Right lobe of liver (tissue), 6 donors: ENCODE data around the gene IRX6. TPM values are rescaled to one million over a fixed set of nuclear protein-coding genes. Genes with fewer than 3 reads are reported as not detected.

Source experiments
- ATAC-seq, 4 donors: fragments of 200-7000 bp; cut with Tn5 transposase; one replicate each; pipeline ENCODE4 v1.9.1; 2020; ENCODE audit warnings: mild to moderate bottlenecking in 4 of 4, moderate library complexity in 4 of 4
- DNase-seq, 3 donors: peaks; one replicate each; pipeline ENCODE4 v3.0.0-alpha.2; 2020
- H3K27ac ChIP-seq, 3 donors: fragments of 200-600 bp; one replicate each; pipeline ENCODE4 v1.8.0; 2022
- H3K27me3 ChIP-seq, 2 donors: fragments of 200-600 bp; one replicate each; pipeline ENCODE4 v1.8.0; 2022
- H3K36me3 ChIP-seq, 4 donors: fragments of 200-600 bp; sonication (generic) in 1 of 4; one replicate each; pipeline versions ENCODE4 v1.5.1 to v1.8.0; 2017 to 2022; ENCODE audit warnings: control low read depth in 1 of 4
- H3K4me1 ChIP-seq, 4 donors: fragments of 200-600 bp; sonication (generic) in 1 of 4; one replicate each; pipeline versions ENCODE4 v1.5.1 to v1.8.0; 2017 to 2022; ENCODE audit warnings: control low read depth in 1 of 4
- H3K4me3 ChIP-seq, 3 donors: fragments of 200-600 bp; one replicate each; pipeline ENCODE4 v1.8.0; 2022
- H3K9me3 ChIP-seq, 4 donors: fragments of 200-600 bp; sonication (generic) in 1 of 4; one replicate each; pipeline versions ENCODE4 v1.5.1 to v1.8.0; 2017 to 2022; ENCODE audit warnings: control low read depth in 1 of 4
- CTCF ChIP-seq, 4 donors: fragments of 200-600 bp in 3 of 4; fragments of 450-650 bp in 1 of 4; IDR thresholded peaks; one replicate each; pipeline versions ENCODE4 v1.5.1 to v1.8.0; 2016 to 2022; ENCODE audit warnings: antibody characterized with exemption in 4 of 4, mild to moderate bottlenecking in 2 of 4
- POLR2A ChIP-seq: fragments of 450-650 bp; IDR thresholded peaks from one replicate; pipeline ENCODE4 v1.6.1; 2017; ENCODE audit warnings: antibody characterized with exemption, mild to moderate bottlenecking
- WGBS: methylation state at CpG from one replicate; pipeline ENCODE4 v1.1.6; 2018; ENCODE audit warnings: low coverage, low lambda C conversion rate; ENCODE audit not compliant: insufficient coverage; ENCODE audit errors: missing lambda C conversion rate; 5-methylcytosine and 5-hydroxymethylcytosine counted together
- intact Hi-C, 2 donors: fragments of 100-400 bp; cut with DNase I; formaldehyde crosslinking; loops; one replicate each; pipeline versions ENCODE4 v1.11.2 to v1.14.1; 2022
- small RNA-seq, 2 experiments: library from RNA; depleted of rRNA; stranded (forward); fragments of <200 nt; gene quantifications; one replicate each; pipeline ENCODE3, GENCODE V24; 2016
- total RNA-seq, 6 experiments: library from RNA; depleted of rRNA in 2 of 6; stranded (reverse); fragments of >200 nt in 2 of 6; fragmentation: NEBNext Ultra II Directional in 3 of 6; extraction: Animal tissue kit (Norgen Biotek cat#: 25700) in 3 of 6; gene quantifications; one replicate each; pipeline versions ENCODE4 v1.1.0 to v1.2.4, GENCODE V29; 2016 to 2023
- donor health status: DM: no; HTN: yes; CAD: no.
- donor health status: DM: no; HTN: no; CAD: no.
- donor health status: DM: no; HTN: no; CAD: no.
- donor health status: DM: no; HTN: yes; CAD: no.
- donor health status: DM: no; HTN: yes; CAD: no.

Gene IRX6
- total RNA-seq, 6 experiments from 2014 or later = not detected

GRCh38 chr16:55377840-55378239 lies 53.8 kb downstream of the IRX6 start:
- WGBS = 48% methylated on average over 7 of the region's 7 CpGs
- no peaks in the 10 kb centered on the region for H3K9me3 ChIP-seq
- TF ChIP-seq POLR2A (no peak), CTCF (IDR thresholded peaks at IDR 0.05) (no peak)
- DNase-seq = no peak
- no peaks in the 10 kb centered on the region for H3K36me3 ChIP-seq
- no peak for ATAC-seq
- H3K4me3 ChIP-seq = no peak overlapping the region
- no peaks in the 10 kb centered on the region for H3K4me1 ChIP-seq
- intact Hi-C loops = no loop called here
- no peaks in the 10 kb centered on the region for H3K27me3 ChIP-seq
- no peak overlapping the region for H3K27ac ChIP-seq

GRCh38 chr16:55378616-55379015 lies 54.6 kb downstream of the IRX6 start:
- intact Hi-C loops = no loop called here
- DNase-seq (no peak), ATAC-seq (no peak)
- TF ChIP-seq CTCF (IDR thresholded peaks at IDR 0.05) (no peak), POLR2A (no peak)
- Histone ChIP-seq H3K4me3 (no peak overlapping the region), H3K36me3 (no peaks in the 10 kb centered on the region), H3K27me3 (no peaks in the 10 kb centered on the region), H3K27ac (no peak overlapping the region), H3K4me1 (no peaks in the 10 kb centered on the region), H3K9me3 (no peaks in the 10 kb centered on the region)
- WGBS = 77% methylated on average over 3 of the region's 3 CpGs

- no peak for ATAC-seq
- TF ChIP-seq POLR2A = no peak
- no peak for TF ChIP-seq CTCF (IDR thresholded peaks at IDR 0.05)
Observed at GRCh38 chr16:55379371-55379770, 55.4 kb downstream of the IRX6 start.

GRCh38 chr16:55379876-55380390 lies 55.9 kb downstream of the IRX6 start:
- no CpG with 5 or more reads among the region's 7 CpGs for WGBS
- H3K36me3 ChIP-seq = no peaks in the 10 kb centered on the region
- intact Hi-C loops = no loop called here
- H3K27me3 ChIP-seq = no peaks in the 10 kb centered on the region
- ATAC-seq (no peak), DNase-seq (no peak)
- TF ChIP-seq CTCF (IDR thresholded peaks at IDR 0.05) (no peak), POLR2A (no peak)
- H3K9me3 ChIP-seq = no peaks in the 10 kb centered on the region
- no peak overlapping the region for H3K4me3 ChIP-seq
- no peaks in the 10 kb centered on the region for H3K4me1 ChIP-seq
- H3K27ac ChIP-seq = no peak overlapping the region

More at GRCh38 chr16:55379371-55379770, 55.4 kb downstream of the IRX6 start:
- Histone ChIP-seq H3K9me3 (no peaks in the 10 kb centered on the region), H3K27me3 (no peaks in the 10 kb centered on the region), H3K27ac (no peak overlapping the region), H3K4me3 (no peak overlapping the region), H3K36me3 (no peaks in the 10 kb centered on the region), H3K4me1 (no peaks in the 10 kb centered on the region)
- 63% methylated on average over 10 of the region's 13 CpGs for WGBS
- intact Hi-C loops = no loop called here
- DNase-seq = no peak

Small RNA genes lying within 50 kb of the gene (small RNA-seq; reads per million reads assigned to genes)
- 0 reads per million in 2 experiments for gene RN7SL841P

Other genes starting within 250 kb of the IRX6 start
- 10 to 100 TPM in 2 of 6 experiments, 1 to 10 TPM in 4; 4.8 to 13.2 (median 6.7) TPM for gene MMP2, start 155.0 kb downstream of the IRX6 start, total RNA-seq
- 1 to 10 TPM; 1.8 to 5.1 (median 2.7) TPM for gene LPCAT2, start 184.9 kb downstream of the IRX6 start, total RNA-seq
- under 1 TPM in 3 of 6 experiments, not detected in 3; 0.20 to 0.31 (median 0.29) TPM for gene CAPNS2, start 242.5 kb downstream of the IRX6 start, total RNA-seq